B cell (primary cell): ENCODE data around the gene CTSD. TPM values are rescaled to one million over a fixed set of nuclear protein-coding genes. Genes with fewer than 3 reads are reported as not detected.

Experiments used
- ATAC-seq: fragments of 200-7000 bp; cut with Tn5 transposase; one replicate; pipeline ENCODE4 v1.10.0; 2021; ENCODE audit warnings: low read depth, mild to moderate bottlenecking, moderate number of reproducible peaks, moderate library complexity
- CTCF ChIA-PET: fragments of 350-600 bp; sonication (Branson Sonifier 250); formaldehyde crosslinking; loops from one replicate; lab custom pipeline; 2021; ENCODE audit warnings: antibody characterized with exemption, inconsistent platforms; lab: Charles Lee
- POLR2A ChIA-PET: fragments of 350-600 bp; sonication (Branson Sonifier 250); formaldehyde crosslinking; loops from one replicate; lab custom pipeline; 2021; ENCODE audit warnings: antibody characterized with exemption; lab: Charles Lee
- DNase-seq: peaks from one replicate; pipeline ENCODE4 v3.0.0; 2013
- H2AFZ ChIP-seq: 2 replicates; pipeline ENCODE4 v1.6.1; 2012; ENCODE audit warnings: mild to moderate bottlenecking, low read depth, low read length; ENCODE audit not compliant: insufficient read depth, poor library complexity, severe bottlenecking
- H3K27ac ChIP-seq, 2 donors: 1 replicate in 1 of 2; 2 replicates in 1 of 2; pipeline ENCODE4 v1.5.1; 2012 to 2013; ENCODE audit warnings: low read length in 2 of 2, mild to moderate bottlenecking in 2 of 2, moderate library complexity in 1 of 2
- H3K27me3 ChIP-seq, 4 experiments: fragments of 200-600 bp in 1 of 4; sonication (generic) in 1 of 4; replicated peaks in 1 of 4; 1 replicate in 2 of 4; 2 replicates in 2 of 4; pipeline versions ENCODE4 v1.6.1 to v1.7.0; 2013 to 2016; ENCODE audit warnings: low read length in 3 of 4, mild to moderate bottlenecking in 2 of 4, mixed read lengths in 1 of 4, moderate library complexity in 1 of 4; ENCODE audit not compliant: insufficient read depth in 4 of 4, control insufficient read depth in 3 of 4; ENCODE audit errors: control extremely low read depth in 1 of 4
- H3K36me3 ChIP-seq, 2 experiments: replicated peaks in 1 of 2; 1 replicate in 1 of 2; 2 replicates in 1 of 2; pipeline versions ENCODE4 v1.6.1 to v1.7.1; 2013; ENCODE audit warnings: low read length in 1 of 2; ENCODE audit not compliant: insufficient read depth in 2 of 2, control insufficient read depth in 1 of 2; ENCODE audit errors: control extremely low read depth in 1 of 2, extremely low read depth in 1 of 2
- H3K4me1 ChIP-seq, 2 donors: fragments of 200-600 bp in 1 of 2; sonication (generic) in 1 of 2; 1 replicate in 1 of 2; 2 replicates in 1 of 2; pipeline versions ENCODE4 v1.5.1 to v1.6.1; 2013 to 2017; ENCODE audit warnings: low read length in 2 of 2; ENCODE audit not compliant: control insufficient read depth in 2 of 2, insufficient read depth in 2 of 2
- H3K4me2 ChIP-seq: replicated peaks from 2 replicates; pipeline ENCODE3; 2012; ENCODE audit warnings: mild to moderate bottlenecking, low read depth, low read length; ENCODE audit not compliant: poor library complexity, severe bottlenecking
- H3K4me3 ChIP-seq, 5 experiments: fragments of 200-600 bp in 1 of 5; sonication (generic) in 1 of 5; 1 replicate in 3 of 5; 2 replicates in 2 of 5; pipeline versions ENCODE4 v1.5.1 to v1.7.0; 2011 to 2016; ENCODE audit warnings: low read length in 4 of 5, mild to moderate bottlenecking in 4 of 5, low read depth in 2 of 5, control low read depth in 1 of 5, moderate library complexity in 1 of 5; ENCODE audit not compliant: insufficient read depth in 1 of 5; ENCODE audit errors: control extremely low read depth in 1 of 5, extremely low read depth in 1 of 5
- H3K79me2 ChIP-seq: fragments of 200-600 bp; sonication (generic); one replicate; pipeline ENCODE4 v1.6.0; 2016; ENCODE audit warnings: low read length; ENCODE audit not compliant: control insufficient read depth, insufficient read depth
- H3K9ac ChIP-seq: fragments of 200-600 bp; sonication (generic); 2 replicates; pipeline ENCODE4 v1.6.1; 2017; ENCODE audit warnings: mild to moderate bottlenecking, low read length, moderate library complexity
- H3K9me3 ChIP-seq, 3 donors: one replicate each; pipeline versions ENCODE4 v1.6.1 to v1.7.1; 2013; ENCODE audit warnings: low read length in 2 of 3; ENCODE audit not compliant: control insufficient read depth in 2 of 3, insufficient read depth in 1 of 3; ENCODE audit errors: control extremely low read depth in 1 of 3
- H4K20me1 ChIP-seq: 2 replicates; pipeline ENCODE4 v1.6.0; 2012; ENCODE audit warnings: mild to moderate bottlenecking, low read length; ENCODE audit not compliant: insufficient read depth, control insufficient read depth, poor library complexity, severe bottlenecking
- H3K27ac Mint-ChIP-seq: one replicate; pipeline ENCODE4 v1.8.0; 2021; ENCODE audit warnings: mixed read lengths
- H3K27me3 Mint-ChIP-seq: one replicate; pipeline ENCODE4 v1.8.0; 2021; ENCODE audit warnings: mixed read lengths
- H3K4me1 Mint-ChIP-seq: one replicate; pipeline ENCODE4 v1.8.0; 2021; ENCODE audit warnings: mixed read lengths
- H3K4me3 Mint-ChIP-seq: one replicate; pipeline ENCODE4 v1.8.0; 2021; ENCODE audit warnings: mixed read lengths
- H3K9me3 Mint-ChIP-seq: one replicate; pipeline ENCODE4 v1.8.0; 2022; ENCODE audit warnings: mixed read lengths; ENCODE audit not compliant: insufficient read depth
- EZH2 ChIP-seq: IDR thresholded peaks from 2 replicates; pipeline ENCODE4 v1.6.1; 2012; ENCODE audit warnings: borderline replicate concordance, low read depth, mild to moderate bottlenecking, moderate library complexity, low read length; ENCODE audit not compliant: insufficient read depth, poor library complexity, severe bottlenecking
- WGBS: methylation state at CpG from one replicate; pipeline ENCODE4 v1.1.5; 2013; ENCODE audit warnings: missing lambda C conversion rate; ENCODE audit not compliant: insufficient coverage; 5-methylcytosine and 5-hydroxymethylcytosine counted together
- intact Hi-C: fragments of 100-400 bp; cut with micrococcal nuclease; formaldehyde crosslinking; loops from one replicate; pipeline ENCODE4 v1.10.0; 2022
- polyA plus RNA-seq: library from polyadenylated mRNA; depleted of rRNA; stranded (reverse); fragments of >200 nt; gene quantifications from 2 replicates; pipeline ENCODE4 v1.2.3, GENCODE V29; 2012
- total RNA-seq, 2 donors: library from RNA; stranded (reverse); fragments of 120-200 nt in 1 of 2; gene quantifications; 1 replicate in 1 of 2; 2 replicates in 1 of 2; pipeline versions ENCODE4 v1.2.3 to v1.2.4, GENCODE V29; 2013 to 2022
- TF ChIP-seq, protein P1 (sequence below): fragments of 200-600 bp; IDR thresholded peaks from one replicate; pipeline ENCODE4 v1.8.0; 2022; ENCODE audit warnings: antibody characterized with exemption, mild to moderate bottlenecking

The CTSD gene
- total and polyA plus RNA-seq, 2 donors (not counting 1 experiment from before 2014, with no cell fraction given) = 42.2 to 83.5 TPM

DNA sequence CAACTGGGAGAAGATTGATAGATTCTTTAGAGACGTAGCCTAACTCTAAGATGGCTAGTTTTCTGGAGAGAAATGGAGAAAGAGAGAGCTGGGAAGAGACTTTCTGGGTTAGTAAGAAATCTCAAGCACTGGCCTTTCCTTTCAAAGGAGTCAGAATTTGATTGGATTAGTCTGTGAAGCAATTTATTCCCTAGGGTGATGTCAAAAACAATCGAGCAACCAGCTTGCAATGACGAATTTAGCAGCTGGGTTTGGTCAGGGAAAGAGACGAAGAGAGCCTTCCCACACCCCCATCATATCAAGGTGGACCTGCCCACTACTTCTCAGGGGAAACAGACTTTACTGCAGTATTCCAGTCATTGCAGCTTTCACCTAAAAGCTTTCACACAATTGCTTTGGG, 56.0 kb downstream of the CTSD start:
- no peak overlapping the region for H3K9ac ChIP-seq
- H4K20me1 ChIP-seq = no peaks in the 10 kb centered on the region
- Mint-ChIP-seq H3K27me3 (peaks cover 13% of the 10 kb centered on the region), H3K9me3 (no peaks in the 10 kb centered on the region), H3K27ac (no peak overlapping the region), H3K4me1 (peaks cover 31% of the 10 kb centered on the region), H3K4me3 (no peak overlapping the region)
- no peaks in the 10 kb centered on the region for H3K79me2 ChIP-seq
- intact Hi-C loops = no loop called here
- H3K36me3 ChIP-seq = no peaks in the 10 kb centered on the region
- H3K27ac ChIP-seq = no peak overlapping the region
- CTCF ChIA-PET = interaction anchor here (1.1 to 2.8 kb wide), 3 partner anchors 14 to 444 kb away, joined by 3 to 17 read pairs (median 12); no protein-coding TSS in a partner anchor
- WGBS = 86% methylated on average over 1 of the region's 4 CpGs
- H3K4me1 ChIP-seq = peaks cover 19 to 32% of the 10 kb centered on the region in 2 donors
- POLR2A ChIA-PET = no interaction called here
- no peak for DNase-seq
- peaks cover 0 to 8% (median 0%) of the 10 kb centered on the region in 3 donors for H3K9me3 ChIP-seq
- peaks cover 0 to 5% (median 0%) of the 10 kb centered on the region in 4 experiments for H3K27me3 ChIP-seq
- no peak overlapping the region for H3K4me2 ChIP-seq
- H2AFZ ChIP-seq = no peak overlapping the region
- ATAC-seq = no peak
- TF ChIP-seq EZH2 = no peak
- TF ChIP-seq, protein P1, sequence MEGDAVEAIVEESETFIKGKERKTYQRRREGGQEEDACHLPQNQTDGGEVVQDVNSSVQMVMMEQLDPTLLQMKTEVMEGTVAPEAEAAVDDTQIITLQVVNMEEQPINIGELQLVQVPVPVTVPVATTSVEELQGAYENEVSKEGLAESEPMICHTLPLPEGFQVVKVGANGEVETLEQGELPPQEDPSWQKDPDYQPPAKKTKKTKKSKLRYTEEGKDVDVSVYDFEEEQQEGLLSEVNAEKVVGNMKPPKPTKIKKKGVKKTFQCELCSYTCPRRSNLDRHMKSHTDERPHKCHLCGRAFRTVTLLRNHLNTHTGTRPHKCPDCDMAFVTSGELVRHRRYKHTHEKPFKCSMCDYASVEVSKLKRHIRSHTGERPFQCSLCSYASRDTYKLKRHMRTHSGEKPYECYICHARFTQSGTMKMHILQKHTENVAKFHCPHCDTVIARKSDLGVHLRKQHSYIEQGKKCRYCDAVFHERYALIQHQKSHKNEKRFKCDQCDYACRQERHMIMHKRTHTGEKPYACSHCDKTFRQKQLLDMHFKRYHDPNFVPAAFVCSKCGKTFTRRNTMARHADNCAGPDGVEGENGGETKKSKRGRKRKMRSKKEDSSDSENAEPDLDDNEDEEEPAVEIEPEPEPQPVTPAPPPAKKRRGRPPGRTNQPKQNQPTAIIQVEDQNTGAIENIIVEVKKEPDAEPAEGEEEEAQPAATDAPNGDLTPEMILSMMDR = no peak
- no peak overlapping the region for H3K4me3 ChIP-seq

DNA sequence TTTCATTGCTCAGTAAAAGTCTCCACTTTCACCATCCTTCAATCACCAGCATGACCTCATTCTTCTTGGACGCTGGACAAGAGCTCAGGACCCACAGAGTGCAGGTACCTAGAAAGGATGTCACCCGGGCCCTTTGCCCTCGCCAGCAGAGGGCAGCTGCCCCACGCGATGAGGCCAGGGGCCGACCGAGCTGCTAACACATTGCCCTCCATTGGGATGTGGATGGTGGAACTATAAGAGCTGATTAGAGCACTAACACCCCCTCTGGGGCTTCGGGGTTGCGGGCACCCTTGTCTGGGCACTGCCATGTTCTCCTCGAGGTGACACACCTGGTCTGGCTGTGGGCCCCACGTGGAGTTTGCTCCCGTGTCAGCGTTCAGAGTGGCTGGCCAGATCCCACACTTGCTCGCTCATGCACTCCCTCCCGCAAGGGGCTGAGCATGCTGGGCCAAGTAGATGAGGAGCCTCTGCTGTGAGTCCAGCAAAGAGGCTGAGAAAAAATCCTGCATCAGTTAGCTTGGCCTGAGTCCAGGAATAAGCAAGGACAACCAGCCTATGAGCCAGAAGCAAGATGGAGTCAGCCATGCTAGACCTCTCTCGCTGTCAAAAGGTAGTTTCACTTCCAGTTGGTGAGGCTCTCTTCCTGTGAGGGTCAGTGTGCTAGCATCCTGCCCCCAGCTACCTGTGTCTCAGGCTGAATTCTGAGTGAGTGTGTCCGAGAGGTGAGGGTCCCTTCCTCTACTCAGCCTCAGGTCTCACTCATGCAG, 56.9 kb downstream of the CTSD start:
- Histone ChIP-seq H3K27ac (no peak overlapping the region), H3K36me3 (no peaks in the 10 kb centered on the region), H3K9ac (no peak overlapping the region), H2AFZ (no peak overlapping the region), H3K4me3 (no peak overlapping the region), H3K79me2 (no peaks in the 10 kb centered on the region), H3K4me1 (peaks cover 19 to 32% of the 10 kb centered on the region in 2 donors), H3K4me2 (peak overlapping the region; percentile 28), H3K27me3 (peaks cover 0 to 5% (median 0%) of the 10 kb centered on the region in 4 experiments), H4K20me1 (no peaks in the 10 kb centered on the region), H3K9me3 (peaks cover 0 to 8% (median 0%) of the 10 kb centered on the region in 3 donors)
- CTCF ChIA-PET = interaction anchor here (2.6 to 2.8 kb wide), 2 partner anchors 13 to 126 kb away, joined by 12 to 17 read pairs; no protein-coding TSS in a partner anchor
- ATAC-seq = no peak
- POLR2A ChIA-PET = no interaction called here
- no peak overlapping the region for H3K27ac Mint-ChIP-seq
- no peak overlapping the region for H3K4me3 Mint-ChIP-seq
- peaks cover 31% of the 10 kb centered on the region for H3K4me1 Mint-ChIP-seq
- H3K9me3 Mint-ChIP-seq = no peaks in the 10 kb centered on the region
- 69% methylated on average over 14 of the region's 17 CpGs for WGBS
- intact Hi-C loops = no loop called here
- TF ChIP-seq, protein P1 = no peak
- no peak for TF ChIP-seq EZH2
- no peak for DNase-seq
- H3K27me3 Mint-ChIP-seq = peaks cover 13% of the 10 kb centered on the region
